Fibroblast of pulmonary artery (primary cell): ENCODE results near the gene EPHA4.

Experiments used
- DNase-seq: peaks from one replicate; pipeline ENCODE4 v3.0.0-alpha.2; 2010; ENCODE audit warnings: low read depth
- H3K4me3 ChIP-seq: replicated peaks from 2 replicates; pipeline ENCODE4 v1.5.1; 2011; ENCODE audit warnings: low read depth, mild to moderate bottlenecking, control low read depth, low read length, moderate library complexity
- TF ChIP-seq, protein P1 (sequence below): IDR thresholded peaks from 2 replicates; pipeline ENCODE4 v1.5.1; 2011; ENCODE audit warnings: mild to moderate bottlenecking, control low read depth, low read length, inconsistent platforms; ENCODE audit errors: missing control alignments

The EPHA4 gene

DNA sequence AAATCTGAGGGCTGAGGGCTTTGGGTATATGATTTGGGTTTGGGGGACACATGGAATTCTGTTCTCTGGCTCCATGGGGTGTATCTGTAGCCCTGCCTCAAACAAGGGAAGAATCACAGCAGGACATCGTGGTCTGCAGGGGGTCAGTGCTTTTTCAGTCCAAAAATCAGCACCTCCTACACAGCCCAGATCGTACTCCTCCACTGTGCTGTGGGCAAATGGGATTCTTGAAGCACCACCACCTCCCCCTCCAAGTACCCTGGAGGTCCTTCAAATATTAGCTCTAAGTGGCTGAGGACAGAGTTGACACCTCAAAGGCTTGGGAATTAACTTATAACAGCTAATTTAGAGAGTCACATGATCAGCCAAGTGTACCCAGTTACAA is 41.5 kb downstream of the EPHA4 start:
- no peak overlapping the region for H3K4me3 ChIP-seq
- DNase-seq: no peak
- TF ChIP-seq, protein P1, sequence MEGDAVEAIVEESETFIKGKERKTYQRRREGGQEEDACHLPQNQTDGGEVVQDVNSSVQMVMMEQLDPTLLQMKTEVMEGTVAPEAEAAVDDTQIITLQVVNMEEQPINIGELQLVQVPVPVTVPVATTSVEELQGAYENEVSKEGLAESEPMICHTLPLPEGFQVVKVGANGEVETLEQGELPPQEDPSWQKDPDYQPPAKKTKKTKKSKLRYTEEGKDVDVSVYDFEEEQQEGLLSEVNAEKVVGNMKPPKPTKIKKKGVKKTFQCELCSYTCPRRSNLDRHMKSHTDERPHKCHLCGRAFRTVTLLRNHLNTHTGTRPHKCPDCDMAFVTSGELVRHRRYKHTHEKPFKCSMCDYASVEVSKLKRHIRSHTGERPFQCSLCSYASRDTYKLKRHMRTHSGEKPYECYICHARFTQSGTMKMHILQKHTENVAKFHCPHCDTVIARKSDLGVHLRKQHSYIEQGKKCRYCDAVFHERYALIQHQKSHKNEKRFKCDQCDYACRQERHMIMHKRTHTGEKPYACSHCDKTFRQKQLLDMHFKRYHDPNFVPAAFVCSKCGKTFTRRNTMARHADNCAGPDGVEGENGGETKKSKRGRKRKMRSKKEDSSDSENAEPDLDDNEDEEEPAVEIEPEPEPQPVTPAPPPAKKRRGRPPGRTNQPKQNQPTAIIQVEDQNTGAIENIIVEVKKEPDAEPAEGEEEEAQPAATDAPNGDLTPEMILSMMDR: no peak

DNA sequence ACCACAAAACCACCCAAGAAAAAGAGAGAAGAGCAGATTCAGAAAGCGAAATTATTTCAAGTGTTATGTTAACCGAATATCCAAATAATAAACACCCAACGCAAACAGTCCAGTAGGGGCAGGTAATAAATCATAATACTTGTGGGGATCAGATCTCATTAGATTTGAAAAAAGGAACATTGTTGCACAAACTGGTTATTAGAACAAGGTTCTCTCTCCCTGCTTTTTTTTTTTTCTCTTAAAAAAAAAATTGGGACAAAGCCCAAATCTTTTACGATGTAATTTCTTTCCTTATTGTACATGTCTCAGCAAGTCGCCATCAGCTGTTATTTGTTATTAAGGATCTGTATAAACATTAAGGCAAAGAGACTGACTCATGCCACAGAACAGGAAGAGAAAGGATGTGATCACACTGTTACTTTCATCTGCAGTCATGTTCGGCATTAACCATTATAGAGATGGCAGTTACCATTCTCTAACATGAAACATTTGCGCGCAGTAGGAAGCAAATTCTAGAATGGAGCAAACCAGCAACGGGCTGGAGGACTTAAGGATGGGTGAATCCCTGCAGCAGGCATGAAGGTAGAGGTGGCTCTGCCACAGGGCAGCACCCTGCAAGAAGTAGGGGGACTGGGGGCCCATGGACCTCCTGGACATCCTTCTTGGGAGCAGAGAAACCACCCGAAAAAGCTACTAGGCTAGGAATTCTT is 42.0 kb downstream of the EPHA4 start:
- peak; percentile 58 for DNase-seq
- no peak overlapping the region for H3K4me3 ChIP-seq
- TF ChIP-seq, protein P1: no peak

DNA sequence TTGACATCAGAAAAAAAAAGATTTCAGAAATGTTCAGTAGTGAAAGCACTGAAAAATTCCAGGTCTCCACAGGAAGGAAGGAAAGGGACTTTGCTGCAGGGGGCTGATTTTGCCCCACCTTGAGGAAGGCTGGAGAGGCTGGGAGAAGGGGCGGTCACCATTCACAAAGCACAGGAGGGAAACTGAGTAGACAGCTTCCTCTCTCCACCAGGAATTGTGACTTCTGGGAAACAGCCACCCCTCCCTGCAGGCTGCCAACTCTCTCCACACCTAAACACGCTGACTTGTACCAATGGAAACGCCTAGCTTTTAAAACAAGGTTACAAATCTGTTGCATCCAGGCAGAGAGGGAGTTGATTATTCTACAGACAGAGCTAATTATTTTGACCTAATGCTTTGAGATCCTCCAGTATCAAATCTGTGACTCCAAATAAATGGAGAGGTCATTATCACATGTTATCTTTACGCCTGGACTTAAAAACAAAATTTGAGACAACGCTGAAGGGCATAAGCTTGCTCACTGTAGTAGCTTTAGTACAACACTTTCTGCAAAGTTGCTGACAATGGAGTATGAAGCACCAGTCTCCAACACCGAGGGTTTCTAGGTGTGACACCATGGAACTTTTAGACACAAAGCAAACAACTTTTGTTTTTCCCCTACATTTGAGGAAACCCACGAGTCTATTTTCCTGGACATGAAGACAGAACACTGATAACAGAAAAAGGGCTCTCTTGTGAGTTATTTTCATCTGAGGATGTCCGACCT is 42.7 kb downstream of the EPHA4 start:
- TF ChIP-seq, protein P1: no peak
- no peak for DNase-seq
- H3K4me3 ChIP-seq: no peak overlapping the region

DNA sequence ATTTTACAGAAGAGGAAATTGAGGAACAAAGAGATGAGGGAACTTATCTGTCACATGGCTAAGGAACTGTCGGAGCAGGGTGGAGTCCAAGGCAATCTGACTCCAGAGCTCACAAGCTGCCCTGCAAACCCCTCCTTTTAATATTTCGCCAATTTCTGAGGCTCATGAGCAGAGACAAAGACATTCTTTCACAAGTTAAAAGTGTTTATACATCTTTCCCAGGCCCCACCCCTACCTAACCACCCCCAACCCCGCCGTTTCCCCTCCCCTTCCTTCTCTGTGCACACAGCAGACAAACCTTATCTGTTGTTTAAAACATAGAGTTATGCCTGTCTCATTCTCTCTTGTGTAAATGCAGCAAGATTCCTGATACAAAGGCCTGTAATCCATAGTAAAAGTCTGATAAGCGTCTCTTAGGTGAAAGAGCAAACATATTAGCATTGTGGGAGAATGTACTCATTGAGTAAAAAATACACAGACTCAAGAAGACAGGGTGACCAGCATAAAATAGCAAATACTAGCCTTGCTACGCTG is 44.3 kb downstream of the EPHA4 start:
- TF ChIP-seq, protein P1: no peak
- DNase-seq: peak; percentile 26

DNA sequence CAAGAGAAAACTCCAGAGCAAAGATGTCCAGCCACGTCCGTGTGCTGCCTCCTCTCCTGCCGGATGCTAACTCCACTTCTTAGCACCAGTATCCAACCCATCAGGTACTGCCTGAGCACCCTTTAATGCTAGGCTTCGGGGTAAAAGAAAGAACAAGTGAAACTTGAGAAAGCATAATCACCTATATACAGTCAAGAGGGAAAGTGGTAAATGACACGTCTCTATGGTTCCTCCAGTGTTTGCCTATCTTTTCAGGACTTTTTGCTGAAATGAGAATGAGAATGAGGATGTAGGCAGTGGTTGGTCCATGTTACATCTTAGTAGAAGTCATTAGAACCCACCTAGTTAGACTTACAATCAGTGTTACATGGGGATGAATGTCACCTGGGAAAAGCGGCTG is 47.9 kb downstream of the EPHA4 start:
- DNase-seq: no peak
- TF ChIP-seq, protein P1: no peak
- H3K4me3 ChIP-seq: no peak overlapping the region

More for the DNA sequence above, 44.3 kb downstream of the EPHA4 start:
- H3K4me3 ChIP-seq: no peak overlapping the region

DNA sequence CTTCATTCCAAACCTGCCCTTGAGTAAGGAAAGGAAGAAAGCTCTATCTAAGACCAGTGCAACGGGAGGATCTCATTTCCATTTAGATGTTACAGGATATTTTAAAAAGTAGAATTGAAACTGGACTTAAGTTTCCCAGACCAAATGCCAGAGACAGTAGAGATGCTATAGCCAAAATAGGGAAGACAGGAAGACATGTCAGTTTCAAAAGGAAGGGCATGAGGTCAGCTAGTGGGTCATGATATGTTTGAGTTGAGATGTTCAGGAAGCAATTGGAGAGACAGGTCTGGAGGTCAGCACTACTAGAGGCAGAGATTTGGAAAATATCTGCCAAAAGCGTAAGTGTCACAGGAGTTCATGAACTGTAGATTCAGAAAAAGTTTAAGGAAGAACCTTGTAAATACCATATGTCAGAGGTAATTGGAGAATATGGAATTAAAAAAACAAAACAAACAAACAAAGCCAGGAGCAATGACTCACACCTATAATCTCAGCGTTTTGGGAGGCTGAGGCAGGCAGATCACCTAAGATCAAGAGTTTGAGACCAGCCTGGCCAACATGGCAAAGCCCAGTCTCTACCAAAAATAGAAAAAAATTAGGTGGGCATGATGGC is 50.8 kb downstream of the EPHA4 start:
- H3K4me3 ChIP-seq: no peak overlapping the region
- no peak for DNase-seq
- TF ChIP-seq, protein P1: no peak
